ENCODE results near the gene ZC3H10. TPM values are rescaled to one million over a fixed set of nuclear protein-coding genes. Genes with fewer than 3 reads are reported as not detected.

The ZC3H10 gene
- total and polyA plus RNA-seq, 2 of the 13 experiments (the other 11 are each of a cell fraction or from before 2014, with no cell fraction given): 0.70 to 2.3 TPM

GRCh38 chr12:56080556-56081138 lies 37.4 kb upstream of the ZC3H10 start (continued):
- no peak for TF ChIP-seq SRSF9 (IDR thresholded peaks at IDR 0.05; ENCODE audit: borderline replicate concordance, insufficient read depth, low read depth, low read length, poor library complexity, severe bottlenecking)
- TF ChIP-seq ZNF234 (CRISPR knock-in tag; conservative IDR thresholded peaks at IDR 0.05): no peak
- TF ChIP-seq ZNF614 (CRISPR knock-in tag; IDR thresholded peaks at IDR 0.05; ENCODE audit: borderline replicate concordance): no peak
- TF ChIP-seq NCOA2 (CRISPR knock-in tag; IDR thresholded peaks at IDR 0.05): peak; percentile 77
- 0 out of 2 replicates have a peak, but pooled peaks have one; percentile 11 for TF ChIP-seq KDM5B (CRISPR knock-in tag; IDR thresholded peaks at IDR 0.05; ENCODE audit: borderline replicate concordance)
- TF ChIP-seq MAZ (IDR thresholded peaks at IDR 0.05; ENCODE audit: borderline replicate concordance, low read depth, low read length): peak; percentile 59; the same call in 1 of the 2 replicates
- no peak; the same call in 1 of the 2 replicates for TF ChIP-seq MAZ (CRISPR knock-in tag; IDR thresholded peaks at IDR 0.05; ENCODE audit: low read depth)
- peak; percentile 72; the same call in 1 of the 2 replicates for TF ChIP-seq ZC3H13 (CRISPR knock-in tag; IDR thresholded peaks at IDR 0.05)
- no peak for TF ChIP-seq ZNF75D (CRISPR knock-in tag; IDR thresholded peaks at IDR 0.05; ENCODE audit: borderline replicate concordance)
- TF ChIP-seq MIXL1 (CRISPR knock-in tag; IDR thresholded peaks at IDR 0.05): peak; percentile 74; the same call in 1 of the 2 replicates
- no peak for TF ChIP-seq ZSCAN21 (CRISPR knock-in tag; IDR thresholded peaks at IDR 0.05; ENCODE audit: borderline replicate concordance)
- no peak for TF ChIP-seq ZNF619 (CRISPR knock-in tag; IDR thresholded peaks at IDR 0.05)
- peak; percentile 32; the same call in 1 of the 2 replicates for TF ChIP-seq ZNF788 (CRISPR knock-in tag; IDR thresholded peaks at IDR 0.05; ENCODE audit: borderline replicate concordance)
- TF ChIP-seq TGIF2 (CRISPR knock-in tag; IDR thresholded peaks at IDR 0.05): peak; percentile 11; the same call in 1 of the 2 replicates
- no peak for TF ChIP-seq ZNF251 (CRISPR knock-in tag; IDR thresholded peaks at IDR 0.05)
- TF ChIP-seq HNRNPL (IDR thresholded peaks at IDR 0.05; ENCODE audit: low read depth, low read length): 0 out of 2 replicates have a peak, but pooled peaks have one; percentile 22
- TF ChIP-seq ZMYM2 (CRISPR knock-in tag; IDR thresholded peaks at IDR 0.05): peak; percentile 85
- TF ChIP-seq GATAD1 (CRISPR knock-in tag; IDR thresholded peaks at IDR 0.05): no peak
- peak; percentile 33; the same call in 1 of the 2 replicates for TF ChIP-seq MIER3 (CRISPR knock-in tag; IDR thresholded peaks at IDR 0.05; ENCODE audit: borderline replicate concordance)
- peak; percentile 35; the same call in 1 of the 2 replicates for TF ChIP-seq ZNF431 (CRISPR knock-in tag; IDR thresholded peaks at IDR 0.05; ENCODE audit: borderline replicate concordance, low read depth)
- peak; percentile 54; the same call in 1 of the 2 replicates for TF ChIP-seq ZNF558 (CRISPR knock-in tag; IDR thresholded peaks at IDR 0.05; ENCODE audit: borderline replicate concordance)
- TF ChIP-seq ZNF816 (CRISPR knock-in tag; IDR thresholded peaks at IDR 0.05; ENCODE audit: borderline replicate concordance): 0 out of 2 replicates have a peak, but pooled peaks have one; percentile 10
- peak; percentile 20; the same call in 1 of the 2 replicates for TF ChIP-seq ZNF784 (CRISPR knock-in tag; IDR thresholded peaks at IDR 0.05; ENCODE audit: borderline replicate concordance)

Data from HepG2 (cell line).